NCI-H2029 (cell line): ENCODE measurements around the gene RTL9.
"Not testable (repeated sequence)": the region's sequence is repeated elsewhere in the genome, so short reads cannot be mapped to it uniquely, and the experiment has no call there.

Source experiments
- DNase-seq: peaks from one replicate; lab custom pipeline; 2025; lab: John Stamatoyannopoulos, UW

The RTL9 gene

GRCh38 chrX:110406250-110406649, 47.6 kb downstream of the RTL9 start:
- not testable (repeated sequence) for DNase-seq

GRCh38 chrX:110406822-110407221, 48.2 kb downstream of the RTL9 start:
- DNase-seq = no peak

GRCh38 chrX:110407910-110408545, 49.4 kb downstream of the RTL9 start:
- peak; percentile 8 for DNase-seq
